Cardiac muscle cell (in vitro differentiated cells and primary cell): Measurements from ENCODE around the gene PGS1. TPM values are rescaled to one million over a fixed set of nuclear protein-coding genes. Genes with fewer than 3 reads are reported as not detected.

Experiments used
- DNase-seq, 2 donors: peaks; one replicate each; pipeline versions ENCODE4 v3.0.0 to v3.0.0-alpha.2; 2010 to 2017; ENCODE audit warnings: low read depth in 1 of 2, low spot score in 1 of 2
- H3K27ac ChIP-seq: fragments of 200-600 bp; sonication (generic); 2 replicates; pipeline ENCODE4 v1.5.1; 2016
- H3K27me3 ChIP-seq: fragments of 200-600 bp; sonication (generic); 2 replicates; pipeline ENCODE4 v1.6.0; 2016; ENCODE audit warnings: control low read depth
- H3K36me3 ChIP-seq: fragments of 200-600 bp; sonication (generic); 2 replicates; pipeline ENCODE4 v1.5.1; 2016; ENCODE audit warnings: control low read depth
- H3K4me1 ChIP-seq: fragments of 200-600 bp; sonication (generic); 2 replicates; pipeline ENCODE4 v1.8.1; 2017; ENCODE audit warnings: low read depth, mild to moderate bottlenecking, mixed run types
- H3K4me3 ChIP-seq: fragments of 200-600 bp; sonication (generic); 2 replicates; pipeline ENCODE4 v1.5.1; 2016; ENCODE audit warnings: mild to moderate bottlenecking
- H3K9me3 ChIP-seq: fragments of 200-600 bp; sonication (generic); 2 replicates; pipeline ENCODE4 v1.5.1; 2017; ENCODE audit warnings: low read depth, mild to moderate bottlenecking, control low read depth
- CTCF ChIP-seq: IDR thresholded peaks from 2 replicates; pipeline ENCODE4 v1.5.1; 2012; ENCODE audit warnings: low read depth, mild to moderate bottlenecking, low read length
- polyA plus RNA-seq: library from polyadenylated mRNA; unstranded; fragments of >200 nt; fragmentation: Nextera tagmentation; extraction: Ambion mirVana; gene quantifications from 2 replicates; pipeline ENCODE4 v1.2.1, GENCODE V29; 2016
- total RNA-seq: library from RNA; depleted of rRNA; stranded (reverse); fragments of >200 nt; gene quantifications from 2 replicates; pipeline ENCODE4 v1.2.3, GENCODE V29; 2016

Gene PGS1
- total and polyA plus RNA-seq, 2 experiments from 2014 or later, result 46.7 to 64.7 TPM

- no peak for TF ChIP-seq CTCF
- H3K27me3 ChIP-seq, result no peaks in the 10 kb centered on the region
- no peak for DNase-seq
- no peak overlapping the region for H3K4me3 ChIP-seq
- peaks cover 12% of the 10 kb centered on the region for H3K4me1 ChIP-seq
- H3K36me3 ChIP-seq, result no peaks in the 10 kb centered on the region
- H3K9me3 ChIP-seq, result no peaks in the 10 kb centered on the region
- H3K27ac ChIP-seq, result no peak overlapping the region
Measured at GRCh38 chr17:78345172-78345571, 33.3 kb upstream of the PGS1 start.

GRCh38 chr17:78345791-78346494 lies 32.5 kb upstream of the PGS1 start:
- Histone ChIP-seq H3K27ac (no peak overlapping the region), H3K27me3 (no peaks in the 10 kb centered on the region), H3K36me3 (no peaks in the 10 kb centered on the region), H3K4me1 (peaks cover 14% of the 10 kb centered on the region), H3K4me3 (no peak overlapping the region), H3K9me3 (no peaks in the 10 kb centered on the region)
- DNase-seq, result no peak
- TF ChIP-seq CTCF, result no peak

- TF ChIP-seq CTCF, result no peak
- H3K27me3 ChIP-seq, result no peaks in the 10 kb centered on the region
- H3K9me3 ChIP-seq, result no peaks in the 10 kb centered on the region
- no peak overlapping the region for H3K27ac ChIP-seq
- DNase-seq, result no peak
- no peak overlapping the region for H3K4me3 ChIP-seq
- peaks cover 20% of the 10 kb centered on the region for H3K4me1 ChIP-seq
- H3K36me3 ChIP-seq, result no peaks in the 10 kb centered on the region
Measured at GRCh38 chr17:78346605-78347250, 31.7 kb upstream of the PGS1 start.

GRCh38 chr17:78347453-78347852 lies 31.0 kb upstream of the PGS1 start:
- H3K27ac ChIP-seq, result no peak overlapping the region
- no peak for DNase-seq
- H3K36me3 ChIP-seq, result no peaks in the 10 kb centered on the region
- no peaks in the 10 kb centered on the region for H3K9me3 ChIP-seq
- H3K27me3 ChIP-seq, result no peaks in the 10 kb centered on the region
- peaks cover 24% of the 10 kb centered on the region for H3K4me1 ChIP-seq
- no peak for TF ChIP-seq CTCF
- H3K4me3 ChIP-seq, result no peak overlapping the region

- no peaks in the 10 kb centered on the region for H3K9me3 ChIP-seq
- TF ChIP-seq CTCF, result no peak
- no peaks in the 10 kb centered on the region for H3K36me3 ChIP-seq
- H3K4me3 ChIP-seq, result no peak overlapping the region
- peaks cover 20% of the 10 kb centered on the region for H3K4me1 ChIP-seq
- H3K27me3 ChIP-seq, result no peaks in the 10 kb centered on the region
- no peak overlapping the region for H3K27ac ChIP-seq
- no peak for DNase-seq
Measured at GRCh38 chr17:78348055-78348770, 30.2 kb upstream of the PGS1 start.
